ENCODE measurements around the gene GLRA1.

The GLRA1 gene

GRCh38 chr5:151912360-151912759 lies 12.3 kb downstream of the GLRA1 start:
- Histone ChIP-seq H3K9me3 (ENCODE audit: control insufficient read depth, insufficient read depth, low read length) (no peaks in the 10 kb centered on the region), H3K36me3 (ENCODE audit: control insufficient read depth, insufficient read depth, low read length) (no peaks in the 10 kb centered on the region), H3K4me1 (ENCODE audit: control insufficient read depth, insufficient read depth, low read length) (peaks cover 5% of the 10 kb centered on the region), H3K4me3 (ENCODE audit: low read depth, low read length) (no peak overlapping the region), H3K27me3 (ENCODE audit: control insufficient read depth, insufficient read depth, low read length) (peaks cover 70% of the 10 kb centered on the region), H3K9ac (ENCODE audit: low read depth, low read length) (no peak overlapping the region)

DNA sequence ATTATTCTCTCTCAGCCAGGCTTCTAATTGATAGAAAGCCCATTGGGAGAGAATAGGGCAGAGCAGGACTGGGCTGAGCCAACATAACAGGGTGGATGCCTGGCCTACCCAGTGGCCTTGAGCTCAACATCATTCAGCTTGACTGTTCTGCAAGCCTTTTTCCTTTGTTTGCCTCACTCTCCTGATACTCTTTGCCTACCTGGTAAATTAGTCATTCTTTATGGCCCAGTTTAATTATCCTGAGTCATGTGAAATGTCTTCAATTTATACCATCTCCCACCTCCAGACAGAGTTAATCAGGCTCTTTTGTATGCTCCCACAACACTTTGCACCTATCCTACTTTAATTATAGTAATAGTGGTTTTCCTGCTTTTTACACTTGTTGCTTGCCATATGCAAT lies 13.6 kb downstream of the GLRA1 start:
- H3K9me3 ChIP-seq (ENCODE audit: control insufficient read depth, insufficient read depth, low read length) = no peaks in the 10 kb centered on the region
- no peak overlapping the region for H3K4me3 ChIP-seq (ENCODE audit: low read depth, low read length)
- H3K4me1 ChIP-seq (ENCODE audit: control insufficient read depth, insufficient read depth, low read length) = peaks cover 5% of the 10 kb centered on the region
- peaks cover 74% of the 10 kb centered on the region for H3K27me3 ChIP-seq (ENCODE audit: control insufficient read depth, insufficient read depth, low read length)
- H3K36me3 ChIP-seq (ENCODE audit: control insufficient read depth, insufficient read depth, low read length) = no peaks in the 10 kb centered on the region
- no peak overlapping the region for H3K9ac ChIP-seq (ENCODE audit: low read depth, low read length)

- Histone ChIP-seq H3K9ac (ENCODE audit: low read depth, low read length) (no peak overlapping the region), H3K27me3 (ENCODE audit: control insufficient read depth, insufficient read depth, low read length) (peaks cover 81% of the 10 kb centered on the region), H3K4me1 (ENCODE audit: control insufficient read depth, insufficient read depth, low read length) (peaks cover 6% of the 10 kb centered on the region), H3K9me3 (ENCODE audit: control insufficient read depth, insufficient read depth, low read length) (no peaks in the 10 kb centered on the region), H3K36me3 (ENCODE audit: control insufficient read depth, insufficient read depth, low read length) (no peaks in the 10 kb centered on the region), H3K4me3 (ENCODE audit: low read depth, low read length) (no peak overlapping the region)
Observed at GRCh38 chr5:151909628-151910027, 15.0 kb downstream of the GLRA1 start.

DNA sequence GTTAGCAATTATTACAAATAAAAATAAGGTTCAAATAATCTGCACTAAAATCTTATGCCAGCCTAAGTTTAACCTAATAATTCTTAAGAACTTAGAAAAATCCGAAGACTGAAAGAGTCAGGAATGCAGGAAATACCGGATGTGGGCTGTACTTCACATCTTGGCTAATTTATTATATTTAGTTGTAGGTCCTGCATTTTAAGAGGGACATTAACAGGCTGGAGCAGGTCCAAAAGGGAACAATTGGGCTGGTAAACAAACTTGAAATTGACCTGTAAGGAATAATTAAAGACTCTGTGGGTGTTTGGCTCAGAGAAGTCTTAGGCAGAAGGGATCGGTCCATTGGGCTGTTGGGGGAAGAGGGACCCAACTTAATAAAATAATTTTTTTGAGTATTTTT lies 18.4 kb downstream of the GLRA1 start:
- Histone ChIP-seq H3K9ac (ENCODE audit: low read depth, low read length) (no peak overlapping the region), H3K4me1 (ENCODE audit: control insufficient read depth, insufficient read depth, low read length) (peaks cover 15% of the 10 kb centered on the region), H3K4me3 (ENCODE audit: low read depth, low read length) (no peak overlapping the region), H3K27me3 (ENCODE audit: control insufficient read depth, insufficient read depth, low read length) (peaks cover 93% of the 10 kb centered on the region), H3K9me3 (ENCODE audit: control insufficient read depth, insufficient read depth, low read length) (no peaks in the 10 kb centered on the region), H3K36me3 (ENCODE audit: control insufficient read depth, insufficient read depth, low read length) (no peaks in the 10 kb centered on the region)

DNA sequence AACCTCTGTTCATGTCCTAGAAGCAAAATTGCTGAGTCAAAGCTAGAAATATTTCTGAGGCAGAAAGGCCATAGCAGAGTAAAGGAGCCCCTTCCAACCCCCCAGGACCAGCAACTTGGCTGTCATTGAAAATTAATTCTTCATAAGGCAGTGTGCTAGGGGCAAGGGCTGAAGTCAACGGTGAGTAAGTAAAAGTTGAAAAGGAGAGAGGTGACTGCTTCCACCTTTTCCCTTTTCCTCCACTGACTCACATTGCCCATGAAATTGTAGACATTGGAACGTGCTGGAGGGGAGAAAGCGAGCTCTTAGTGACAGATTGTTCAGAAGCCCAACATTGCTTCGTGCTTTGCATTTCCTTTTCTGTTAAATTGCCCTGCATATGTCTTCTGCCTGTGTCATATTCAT lies 19.1 kb downstream of the GLRA1 start:
- Histone ChIP-seq H3K9me3 (ENCODE audit: control insufficient read depth, insufficient read depth, low read length) (no peaks in the 10 kb centered on the region), H3K36me3 (ENCODE audit: control insufficient read depth, insufficient read depth, low read length) (no peaks in the 10 kb centered on the region), H3K9ac (ENCODE audit: low read depth, low read length) (no peak overlapping the region), H3K4me1 (ENCODE audit: control insufficient read depth, insufficient read depth, low read length) (peaks cover 15% of the 10 kb centered on the region), H3K27me3 (ENCODE audit: control insufficient read depth, insufficient read depth, low read length) (peaks cover 93% of the 10 kb centered on the region), H3K4me3 (ENCODE audit: low read depth, low read length) (no peak overlapping the region)

GRCh38 chr5:151904909-151905308 lies 19.7 kb downstream of the GLRA1 start:
- Histone ChIP-seq H3K9me3 (ENCODE audit: control insufficient read depth, insufficient read depth, low read length) (no peaks in the 10 kb centered on the region), H3K4me1 (ENCODE audit: control insufficient read depth, insufficient read depth, low read length) (peaks cover 15% of the 10 kb centered on the region), H3K27me3 (ENCODE audit: control insufficient read depth, insufficient read depth, low read length) (peaks cover 95% of the 10 kb centered on the region), H3K9ac (ENCODE audit: low read depth, low read length) (no peak overlapping the region), H3K36me3 (ENCODE audit: control insufficient read depth, insufficient read depth, low read length) (no peaks in the 10 kb centered on the region), H3K4me3 (ENCODE audit: low read depth, low read length) (no peak overlapping the region)

GRCh38 chr5:151904127-151904526 lies 20.5 kb downstream of the GLRA1 start:
- Histone ChIP-seq H3K36me3 (ENCODE audit: control insufficient read depth, insufficient read depth, low read length) (no peaks in the 10 kb centered on the region), H3K27me3 (ENCODE audit: control insufficient read depth, insufficient read depth, low read length) (peaks cover 96% of the 10 kb centered on the region), H3K4me1 (ENCODE audit: control insufficient read depth, insufficient read depth, low read length) (peaks cover 15% of the 10 kb centered on the region), H3K9ac (ENCODE audit: low read depth, low read length) (no peak overlapping the region), H3K9me3 (ENCODE audit: control insufficient read depth, insufficient read depth, low read length) (no peaks in the 10 kb centered on the region), H3K4me3 (ENCODE audit: low read depth, low read length) (no peak overlapping the region)

GRCh38 chr5:151903243-151903653 lies 21.4 kb downstream of the GLRA1 start:
- Histone ChIP-seq H3K9ac (ENCODE audit: low read depth, low read length) (no peak overlapping the region), H3K9me3 (ENCODE audit: control insufficient read depth, insufficient read depth, low read length) (no peaks in the 10 kb centered on the region), H3K4me3 (ENCODE audit: low read depth, low read length) (no peak overlapping the region), H3K4me1 (ENCODE audit: control insufficient read depth, insufficient read depth, low read length) (peaks cover 15% of the 10 kb centered on the region), H3K27me3 (ENCODE audit: control insufficient read depth, insufficient read depth, low read length) (peaks cover 98% of the 10 kb centered on the region), H3K36me3 (ENCODE audit: control insufficient read depth, insufficient read depth, low read length) (no peaks in the 10 kb centered on the region)

DNA sequence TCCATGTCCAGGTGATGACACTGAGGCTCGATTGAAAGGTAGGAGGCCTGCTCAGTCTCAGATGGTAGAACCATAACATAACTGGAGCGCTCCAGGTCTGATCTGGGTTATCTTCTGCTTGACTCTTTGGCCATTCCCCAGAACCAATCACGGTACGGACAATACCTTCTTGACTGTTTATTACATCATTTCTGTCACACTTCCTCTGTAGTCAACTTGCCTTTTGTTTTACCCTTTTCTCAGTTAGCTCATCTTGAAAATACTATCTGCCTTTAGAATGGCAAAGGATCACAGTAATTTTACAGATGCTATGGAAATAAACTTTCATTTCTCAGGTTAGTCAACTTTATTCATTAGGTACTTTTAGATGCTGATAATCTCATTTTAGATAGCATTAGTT lies 22.4 kb downstream of the GLRA1 start:
- Histone ChIP-seq H3K9ac (ENCODE audit: low read depth, low read length) (no peak overlapping the region), H3K4me3 (ENCODE audit: low read depth, low read length) (no peak overlapping the region), H3K4me1 (ENCODE audit: control insufficient read depth, insufficient read depth, low read length) (peaks cover 15% of the 10 kb centered on the region), H3K27me3 (ENCODE audit: control insufficient read depth, insufficient read depth, low read length) (peaks cover 91% of the 10 kb centered on the region), H3K9me3 (ENCODE audit: control insufficient read depth, insufficient read depth, low read length) (no peaks in the 10 kb centered on the region), H3K36me3 (ENCODE audit: control insufficient read depth, insufficient read depth, low read length) (no peaks in the 10 kb centered on the region)

GRCh38 chr5:151901611-151902010 lies 23.0 kb downstream of the GLRA1 start:
- no peak overlapping the region for H3K9ac ChIP-seq (ENCODE audit: low read depth, low read length)
- H3K4me1 ChIP-seq (ENCODE audit: control insufficient read depth, insufficient read depth, low read length) = peaks cover 15% of the 10 kb centered on the region
- no peak overlapping the region for H3K4me3 ChIP-seq (ENCODE audit: low read depth, low read length)
- H3K36me3 ChIP-seq (ENCODE audit: control insufficient read depth, insufficient read depth, low read length) = no peaks in the 10 kb centered on the region
- no peaks in the 10 kb centered on the region for H3K9me3 ChIP-seq (ENCODE audit: control insufficient read depth, insufficient read depth, low read length)
- H3K27me3 ChIP-seq (ENCODE audit: control insufficient read depth, insufficient read depth, low read length) = peaks cover 85% of the 10 kb centered on the region

- no peaks in the 10 kb centered on the region for H3K36me3 ChIP-seq (ENCODE audit: control insufficient read depth, insufficient read depth, low read length)
- no peak overlapping the region for H3K4me3 ChIP-seq (ENCODE audit: low read depth, low read length)
- no peaks in the 10 kb centered on the region for H3K9me3 ChIP-seq (ENCODE audit: control insufficient read depth, insufficient read depth, low read length)
- H3K27me3 ChIP-seq (ENCODE audit: control insufficient read depth, insufficient read depth, low read length) = peaks cover 78% of the 10 kb centered on the region
- no peak overlapping the region for H3K9ac ChIP-seq (ENCODE audit: low read depth, low read length)
- H3K4me1 ChIP-seq (ENCODE audit: control insufficient read depth, insufficient read depth, low read length) = peaks cover 16% of the 10 kb centered on the region
Observed at GRCh38 chr5:151900891-151901290, 23.8 kb downstream of the GLRA1 start.

GRCh38 chr5:151899399-151899798 lies 25.3 kb downstream of the GLRA1 start:
- Histone ChIP-seq H3K9me3 (ENCODE audit: control insufficient read depth, insufficient read depth, low read length) (no peaks in the 10 kb centered on the region), H3K4me3 (ENCODE audit: low read depth, low read length) (no peak overlapping the region), H3K9ac (ENCODE audit: low read depth, low read length) (no peak overlapping the region), H3K4me1 (ENCODE audit: control insufficient read depth, insufficient read depth, low read length) (peaks cover 16% of the 10 kb centered on the region), H3K36me3 (ENCODE audit: control insufficient read depth, insufficient read depth, low read length) (no peaks in the 10 kb centered on the region), H3K27me3 (ENCODE audit: control insufficient read depth, insufficient read depth, low read length) (peaks cover 65% of the 10 kb centered on the region)

DNA sequence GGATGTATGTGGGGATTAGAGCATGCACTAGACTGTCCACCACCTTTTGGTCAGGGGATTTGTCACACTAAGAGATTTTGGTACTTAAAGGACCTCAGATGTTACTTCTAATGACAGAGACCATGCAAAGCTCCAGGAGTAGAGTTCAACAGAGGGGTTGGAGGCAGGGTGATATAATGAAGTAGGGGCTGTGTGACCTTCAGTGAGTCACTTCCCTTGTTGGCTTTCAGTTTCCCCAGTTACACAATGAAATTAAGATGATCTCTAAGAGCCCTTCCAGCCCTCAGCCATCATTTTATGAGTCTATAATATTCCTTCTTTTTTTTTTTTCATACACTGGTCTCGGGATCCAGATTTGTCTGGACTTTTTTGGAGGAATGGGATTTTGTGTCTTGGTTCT lies 26.8 kb downstream of the GLRA1 start:
- no peak overlapping the region for H3K4me3 ChIP-seq (ENCODE audit: low read depth, low read length)
- peaks cover 7% of the 10 kb centered on the region for H3K4me1 ChIP-seq (ENCODE audit: control insufficient read depth, insufficient read depth, low read length)
- no peaks in the 10 kb centered on the region for H3K9me3 ChIP-seq (ENCODE audit: control insufficient read depth, insufficient read depth, low read length)
- peaks cover 52% of the 10 kb centered on the region for H3K27me3 ChIP-seq (ENCODE audit: control insufficient read depth, insufficient read depth, low read length)
- no peaks in the 10 kb centered on the region for H3K36me3 ChIP-seq (ENCODE audit: control insufficient read depth, insufficient read depth, low read length)
- no peak overlapping the region for H3K9ac ChIP-seq (ENCODE audit: low read depth, low read length)
